Adrenal gland (tissue), 5 donors: ENCODE measurements around the gene ARTN.

Source experiments
- CTCF ChIP-seq, 6 experiments: fragments of 450-650 bp in 4 of 6; fragments of 200-600 bp in 2 of 6; sonication (generic) in 1 of 6; IDR thresholded peaks; 1 replicate in 5 of 6; 2 replicates in 1 of 6; pipeline versions ENCODE4 v1.5.1 to v1.8.0; 2016 to 2021; ENCODE audit warnings: antibody characterized with exemption in 6 of 6, mild to moderate bottlenecking in 2 of 6, moderate library complexity in 1 of 6
- POLR2A ChIP-seq, 2 donors: fragments of 450-650 bp; IDR thresholded peaks; one replicate each; pipeline ENCODE4 v1.6.1; 2017; ENCODE audit warnings: antibody characterized with exemption in 2 of 2, mild to moderate bottlenecking in 2 of 2, moderate library complexity in 1 of 2
- donor health status: DM: no; HTN: no; CAD: no.

GRCh38 chr1:43925846-43926245 lies 7.8 kb upstream of the ARTN start:
- TF ChIP-seq CTCF (IDR thresholded peaks at IDR 0.05) (no peak), POLR2A (IDR thresholded peaks at IDR 0.05) (no peak)
